ENCODE results near the gene LRG1. TPM values are rescaled to one million over a fixed set of nuclear protein-coding genes. Genes with fewer than 3 reads are reported as not detected.

LRG1 gene
- total and polyA plus RNA-seq, 9 of the 15 experiments (the other 6 are each of a cell fraction or from before 2014, with no cell fraction given), result 1.5 to 11.9 (median 8.7) TPM

DNA sequence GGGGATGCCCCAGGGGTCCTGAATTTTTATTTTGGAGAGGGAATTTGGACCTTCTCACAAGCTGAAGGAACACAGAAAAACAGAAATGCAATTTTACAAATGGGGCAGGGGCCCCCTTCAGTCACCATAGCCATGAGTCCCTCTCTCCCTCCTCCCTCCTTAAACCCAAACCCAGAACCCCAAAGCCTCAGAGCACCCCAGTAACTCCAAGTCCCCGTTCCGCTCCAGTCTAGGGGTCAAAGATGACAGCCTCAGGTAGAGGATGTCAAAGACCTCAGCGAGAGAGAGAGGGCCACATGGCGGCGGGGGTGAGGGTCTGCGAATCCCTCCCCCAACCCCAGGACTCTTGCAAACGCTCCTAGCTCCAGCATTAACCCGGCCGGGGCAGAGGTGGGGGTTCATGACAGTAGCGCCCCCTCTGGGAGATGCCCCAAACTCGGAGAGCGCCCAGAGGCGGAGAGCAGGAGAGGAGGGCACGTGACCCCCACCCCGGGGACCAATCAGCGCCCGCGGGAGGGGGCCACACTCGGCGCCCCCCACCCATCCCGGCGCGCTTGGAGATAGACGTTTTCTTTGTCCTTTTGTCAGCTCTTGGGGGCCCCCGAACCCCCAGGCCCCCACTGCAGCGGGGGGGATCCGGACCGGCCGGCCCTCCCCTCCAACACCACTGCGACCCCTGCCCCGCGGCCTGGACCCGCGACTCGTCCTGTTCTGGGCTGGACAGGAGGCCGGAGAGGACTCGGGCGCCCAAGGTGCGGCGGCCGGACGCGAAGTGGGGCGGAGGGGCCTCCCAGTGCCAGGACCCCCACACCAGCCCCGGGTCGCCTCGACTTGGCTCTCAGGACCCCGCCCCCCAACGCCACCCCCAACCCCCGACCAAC lies 40.4 kb upstream of the LRG1 start (continued):
- TF ChIP-seq SAFB2 (IDR thresholded peaks at IDR 0.05; ENCODE audit: borderline replicate concordance, low read depth, low read length, severe bottlenecking) (no peak), POLR3G (IDR thresholded peaks at IDR 0.05; ENCODE audit: extremely low read depth, insufficient read length, insufficient replicate concordance) (no peak), PHF8 (IDR thresholded peaks at IDR 0.05; ENCODE audit: borderline replicate concordance, low read length) (no peak), RFX7 (CRISPR knock-in tag; IDR thresholded peaks at IDR 0.05) (no peak), NCOA1 (IDR thresholded peaks at IDR 0.05; ENCODE audit: low read depth) (no peak), ZNF184 (CRISPR knock-in tag; IDR thresholded peaks at IDR 0.05) (no peak), ETV6 (IDR thresholded peaks at IDR 0.05; ENCODE audit: borderline replicate concordance in 1 of 2, low read depth in 2 of 2, low read length in 1 of 2) (no peak), ETV6 (CRISPR knock-in tag; IDR thresholded peaks at IDR 0.05; ENCODE audit: borderline replicate concordance) (no peak), ZBTB8A (IDR thresholded peaks at IDR 0.05; ENCODE audit: partially characterized antibody) (no peak), NRF1 (conservative IDR thresholded peaks at IDR 0.05 in 1 of 2, IDR thresholded peaks at IDR 0.05 in 1 of 2) (no peak), ZNF785 (CRISPR knock-in tag; IDR thresholded peaks at IDR 0.05) (no peak), NFIX (CRISPR knock-in tag; IDR thresholded peaks at IDR 0.05; ENCODE audit: low read depth) (no peak), ZNF780A (CRISPR knock-in tag; IDR thresholded peaks at IDR 0.05) (no peak), ZNF239 (CRISPR knock-in tag; IDR thresholded peaks at IDR 0.05) (no peak), RBM14 (IDR thresholded peaks at IDR 0.05; ENCODE audit: borderline replicate concordance, insufficient read depth, low read depth, low read length) (no peak), DPF2 (IDR thresholded peaks at IDR 0.05) (no peak)
- TF ChIP-seq, protein P1, sequence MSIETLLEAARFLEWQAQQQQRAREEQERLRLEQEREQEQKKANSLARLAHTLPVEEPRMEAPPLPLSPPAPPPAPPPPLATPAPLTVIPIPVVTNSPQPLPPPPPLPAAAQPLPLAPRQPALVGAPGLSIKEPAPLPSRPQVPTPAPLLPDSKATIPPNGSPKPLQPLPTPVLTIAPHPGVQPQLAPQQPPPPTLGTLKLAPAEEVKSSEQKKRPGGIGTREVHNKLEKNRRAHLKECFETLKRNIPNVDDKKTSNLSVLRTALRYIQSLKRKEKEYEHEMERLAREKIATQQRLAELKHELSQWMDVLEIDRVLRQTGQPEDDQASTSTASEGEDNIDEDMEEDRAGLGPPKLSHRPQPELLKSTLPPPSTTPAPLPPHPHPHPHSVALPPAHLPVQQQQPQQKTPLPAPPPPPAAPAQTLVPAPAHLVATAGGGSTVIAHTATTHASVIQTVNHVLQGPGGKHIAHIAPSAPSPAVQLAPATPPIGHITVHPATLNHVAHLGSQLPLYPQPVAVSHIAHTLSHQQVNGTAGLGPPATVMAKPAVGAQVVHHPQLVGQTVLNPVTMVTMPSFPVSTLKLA (conservative IDR thresholded peaks at IDR 0.05), result 0 out of 4 replicates have a peak, but pooled peaks of 1 of the 2 experiments have one; percentile 26
- TF ChIP-seq, protein P2, sequence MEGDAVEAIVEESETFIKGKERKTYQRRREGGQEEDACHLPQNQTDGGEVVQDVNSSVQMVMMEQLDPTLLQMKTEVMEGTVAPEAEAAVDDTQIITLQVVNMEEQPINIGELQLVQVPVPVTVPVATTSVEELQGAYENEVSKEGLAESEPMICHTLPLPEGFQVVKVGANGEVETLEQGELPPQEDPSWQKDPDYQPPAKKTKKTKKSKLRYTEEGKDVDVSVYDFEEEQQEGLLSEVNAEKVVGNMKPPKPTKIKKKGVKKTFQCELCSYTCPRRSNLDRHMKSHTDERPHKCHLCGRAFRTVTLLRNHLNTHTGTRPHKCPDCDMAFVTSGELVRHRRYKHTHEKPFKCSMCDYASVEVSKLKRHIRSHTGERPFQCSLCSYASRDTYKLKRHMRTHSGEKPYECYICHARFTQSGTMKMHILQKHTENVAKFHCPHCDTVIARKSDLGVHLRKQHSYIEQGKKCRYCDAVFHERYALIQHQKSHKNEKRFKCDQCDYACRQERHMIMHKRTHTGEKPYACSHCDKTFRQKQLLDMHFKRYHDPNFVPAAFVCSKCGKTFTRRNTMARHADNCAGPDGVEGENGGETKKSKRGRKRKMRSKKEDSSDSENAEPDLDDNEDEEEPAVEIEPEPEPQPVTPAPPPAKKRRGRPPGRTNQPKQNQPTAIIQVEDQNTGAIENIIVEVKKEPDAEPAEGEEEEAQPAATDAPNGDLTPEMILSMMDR (IDR thresholded peaks at IDR 0.05 in 2 of 3, conservative IDR thresholded peaks at IDR 0.05 in 1 of 3; ENCODE audit: insufficient read depth in 2 of 3, low read depth in 1 of 3, low read length in 3 of 3), result peak; percentile 35 to 50 (median 46); a peak in 5 of 6 replicates
- TF ChIP-seq, protein P3, sequence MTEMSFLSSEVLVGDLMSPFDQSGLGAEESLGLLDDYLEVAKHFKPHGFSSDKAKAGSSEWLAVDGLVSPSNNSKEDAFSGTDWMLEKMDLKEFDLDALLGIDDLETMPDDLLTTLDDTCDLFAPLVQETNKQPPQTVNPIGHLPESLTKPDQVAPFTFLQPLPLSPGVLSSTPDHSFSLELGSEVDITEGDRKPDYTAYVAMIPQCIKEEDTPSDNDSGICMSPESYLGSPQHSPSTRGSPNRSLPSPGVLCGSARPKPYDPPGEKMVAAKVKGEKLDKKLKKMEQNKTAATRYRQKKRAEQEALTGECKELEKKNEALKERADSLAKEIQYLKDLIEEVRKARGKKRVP (CRISPR knock-in tag; IDR thresholded peaks at IDR 0.05), result no peak
- TF ChIP-seq, protein P4, sequence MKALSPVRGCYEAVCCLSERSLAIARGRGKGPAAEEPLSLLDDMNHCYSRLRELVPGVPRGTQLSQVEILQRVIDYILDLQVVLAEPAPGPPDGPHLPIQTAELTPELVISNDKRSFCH (CRISPR knock-in tag; IDR thresholded peaks at IDR 0.05), result no peak
- TF ChIP-seq, protein P4 (tag; IDR thresholded peaks at IDR 0.05), result no peak
- TF ChIP-seq, protein P5, sequence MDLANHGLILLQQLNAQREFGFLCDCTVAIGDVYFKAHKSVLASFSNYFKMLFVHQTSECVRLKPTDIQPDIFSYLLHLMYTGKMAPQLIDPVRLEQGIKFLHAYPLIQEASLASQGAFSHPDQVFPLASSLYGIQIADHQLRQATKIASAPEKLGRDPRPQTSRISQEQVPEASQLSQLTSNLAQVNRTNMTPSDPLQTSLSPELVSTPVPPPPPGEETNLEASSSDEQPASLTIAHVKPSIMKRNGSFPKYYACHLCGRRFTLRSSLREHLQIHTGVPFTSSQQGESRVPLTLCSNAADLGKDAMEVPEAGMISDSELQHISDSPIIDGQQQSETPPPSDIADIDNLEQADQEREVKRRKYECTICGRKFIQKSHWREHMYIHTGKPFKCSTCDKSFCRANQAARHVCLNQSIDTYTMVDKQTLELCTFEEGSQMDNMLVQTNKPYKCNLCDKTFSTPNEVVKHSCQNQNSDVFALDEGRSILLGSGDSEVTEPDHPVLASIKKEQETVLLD (IDR thresholded peaks at IDR 0.05), result peak; percentile 47; the same call in 1 of the 2 replicates
